GM20000 (cell line): ENCODE results near the gene WDFY2.
A peak's percentile ranks its signal among the peaks of the same experiment; 100 is the strongest.

Experiments
- DNase-seq: peaks from one replicate; pipeline ENCODE4 v3.0.0; 2012; ENCODE audit warnings: low spot score
- CTCF ChIP-seq: IDR thresholded peaks from 2 replicates; pipeline ENCODE4 v1.5.1; 2012; ENCODE audit warnings: mild to moderate bottlenecking, control low read depth; ENCODE audit errors: extremely low read depth, missing control alignments

WDFY2 gene

GRCh38 chr13:51797664-51798488, 213.6 kb downstream of the WDFY2 start:
- peak; percentile 68 for DNase-seq
- peak; percentile 39 for TF ChIP-seq CTCF

- no peak for TF ChIP-seq CTCF
- DNase-seq, result no peak
Observed at GRCh38 chr13:51799261-51799660, 215.0 kb downstream of the WDFY2 start.

- TF ChIP-seq CTCF, result no peak
- DNase-seq, result no peak
Observed at GRCh38 chr13:51800486-51800885, 216.2 kb downstream of the WDFY2 start.

- DNase-seq, result no peak
Observed at GRCh38 chr13:51801631-51802099, 217.4 kb downstream of the WDFY2 start.

GRCh38 chr13:51802631-51803418, 218.6 kb downstream of the WDFY2 start:
- DNase-seq, result no peak
- no peak for TF ChIP-seq CTCF

More at GRCh38 chr13:51801631-51802099, 217.4 kb downstream of the WDFY2 start:
- no peak for TF ChIP-seq CTCF

- DNase-seq, result peak; percentile 93
- no peak for TF ChIP-seq CTCF
Observed at GRCh38 chr13:51803422-51804294, 219.4 kb downstream of the WDFY2 start, which contains the start of gene DHRS12. TSS of gene DHRS12 (minus strand) at chr13:51804163. CDS start at chr13:51799659, 4,504 bp downstream.
